ENCODE measurements around the gene KREMEN1.

KREMEN1 gene

DNA sequence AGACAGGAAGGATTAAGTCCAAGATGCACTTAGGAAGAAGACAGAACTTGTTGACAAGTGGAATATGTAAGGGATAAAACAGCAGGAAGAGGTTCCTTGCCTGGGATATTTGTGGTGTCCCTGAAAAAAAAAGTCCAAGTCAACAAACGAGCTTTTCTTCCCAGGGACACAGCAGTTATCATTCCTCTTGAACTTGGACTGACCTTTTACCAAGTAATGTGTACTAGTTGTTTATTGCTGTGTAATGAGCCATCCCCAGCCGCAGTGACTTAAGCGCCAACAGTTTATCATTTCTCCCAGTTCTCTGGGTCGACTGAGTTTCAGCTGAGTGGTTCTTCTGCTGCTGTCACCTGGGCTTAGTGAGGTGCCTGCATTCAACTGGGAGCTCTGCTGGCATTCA is 37.0 kb downstream of the KREMEN1 start:
- no peak overlapping the region for H3K4me3 ChIP-seq (ENCODE audit: low read depth, low read length)
- TF ChIP-seq, protein P1, sequence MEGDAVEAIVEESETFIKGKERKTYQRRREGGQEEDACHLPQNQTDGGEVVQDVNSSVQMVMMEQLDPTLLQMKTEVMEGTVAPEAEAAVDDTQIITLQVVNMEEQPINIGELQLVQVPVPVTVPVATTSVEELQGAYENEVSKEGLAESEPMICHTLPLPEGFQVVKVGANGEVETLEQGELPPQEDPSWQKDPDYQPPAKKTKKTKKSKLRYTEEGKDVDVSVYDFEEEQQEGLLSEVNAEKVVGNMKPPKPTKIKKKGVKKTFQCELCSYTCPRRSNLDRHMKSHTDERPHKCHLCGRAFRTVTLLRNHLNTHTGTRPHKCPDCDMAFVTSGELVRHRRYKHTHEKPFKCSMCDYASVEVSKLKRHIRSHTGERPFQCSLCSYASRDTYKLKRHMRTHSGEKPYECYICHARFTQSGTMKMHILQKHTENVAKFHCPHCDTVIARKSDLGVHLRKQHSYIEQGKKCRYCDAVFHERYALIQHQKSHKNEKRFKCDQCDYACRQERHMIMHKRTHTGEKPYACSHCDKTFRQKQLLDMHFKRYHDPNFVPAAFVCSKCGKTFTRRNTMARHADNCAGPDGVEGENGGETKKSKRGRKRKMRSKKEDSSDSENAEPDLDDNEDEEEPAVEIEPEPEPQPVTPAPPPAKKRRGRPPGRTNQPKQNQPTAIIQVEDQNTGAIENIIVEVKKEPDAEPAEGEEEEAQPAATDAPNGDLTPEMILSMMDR (IDR thresholded peaks at IDR 0.05; ENCODE audit: low read depth, low read length) = no peak

DNA sequence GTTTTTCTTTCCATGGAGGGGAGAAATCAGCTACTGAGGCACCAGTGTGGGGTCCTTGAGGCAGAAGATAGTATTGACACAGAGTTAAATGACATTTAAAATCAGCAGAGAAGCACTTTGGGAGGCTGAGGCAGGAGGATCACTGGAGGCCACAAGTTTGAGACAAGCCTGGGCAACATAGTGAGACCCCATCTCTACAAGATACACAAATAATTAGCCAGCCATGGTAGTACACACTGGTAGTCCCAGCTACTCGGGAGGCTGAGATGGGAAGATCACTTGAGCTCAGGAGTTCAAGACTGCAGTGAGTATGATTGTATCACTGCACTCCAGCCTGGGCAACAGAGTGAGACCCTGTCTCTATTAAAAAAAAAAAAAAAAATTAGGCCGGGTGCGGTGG is 38.1 kb downstream of the KREMEN1 start:
- no peak overlapping the region for H3K4me3 ChIP-seq (ENCODE audit: low read depth, low read length)
- TF ChIP-seq, protein P1 (IDR thresholded peaks at IDR 0.05; ENCODE audit: low read depth, low read length) = no peak

DNA sequence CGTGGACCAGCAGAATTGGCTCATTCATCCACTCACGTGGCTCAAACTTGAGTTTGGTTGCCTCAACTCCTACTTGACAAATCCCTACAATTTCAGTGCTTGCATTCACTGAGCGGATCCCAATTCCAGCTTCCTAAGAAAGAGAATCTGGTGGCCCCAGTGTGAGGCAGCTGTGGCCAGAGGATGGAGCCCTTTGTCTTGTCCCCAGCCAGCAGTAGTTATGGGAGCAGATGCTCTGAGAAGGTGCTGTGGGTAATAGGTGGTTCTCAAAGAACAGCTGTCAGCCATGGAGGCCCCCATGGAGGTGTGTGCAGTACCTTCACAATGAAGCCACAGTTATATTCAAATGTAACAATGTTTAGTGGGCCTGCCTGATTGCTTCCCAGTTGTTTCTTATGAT is 39.3 kb downstream of the KREMEN1 start:
- TF ChIP-seq, protein P1 (IDR thresholded peaks at IDR 0.05; ENCODE audit: low read depth, low read length) = no peak
- no peak overlapping the region for H3K4me3 ChIP-seq (ENCODE audit: low read depth, low read length)

DNA sequence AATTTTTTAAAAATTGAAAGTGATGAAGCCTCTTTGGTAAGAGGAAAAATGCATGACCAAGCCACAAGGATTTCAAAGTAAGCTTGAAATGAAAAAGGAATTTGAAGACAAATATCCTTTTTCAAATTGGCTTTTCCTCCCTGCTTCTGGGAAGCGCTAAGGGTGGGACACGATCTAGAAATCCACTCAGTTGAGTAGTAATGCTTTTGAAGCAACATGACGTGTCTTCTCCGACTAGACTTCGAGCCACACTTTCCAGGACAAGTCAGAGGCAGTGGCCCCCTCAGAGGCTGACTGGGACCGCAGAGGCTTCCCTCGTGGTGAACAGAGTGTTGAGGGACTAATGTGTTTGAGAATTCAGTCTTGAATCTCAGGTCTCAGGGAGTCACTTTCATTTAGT is 39.8 kb downstream of the KREMEN1 start:
- TF ChIP-seq, protein P1 (IDR thresholded peaks at IDR 0.05; ENCODE audit: low read depth, low read length) = no peak
- H3K4me3 ChIP-seq (ENCODE audit: low read depth, low read length) = no peak overlapping the region

DNA sequence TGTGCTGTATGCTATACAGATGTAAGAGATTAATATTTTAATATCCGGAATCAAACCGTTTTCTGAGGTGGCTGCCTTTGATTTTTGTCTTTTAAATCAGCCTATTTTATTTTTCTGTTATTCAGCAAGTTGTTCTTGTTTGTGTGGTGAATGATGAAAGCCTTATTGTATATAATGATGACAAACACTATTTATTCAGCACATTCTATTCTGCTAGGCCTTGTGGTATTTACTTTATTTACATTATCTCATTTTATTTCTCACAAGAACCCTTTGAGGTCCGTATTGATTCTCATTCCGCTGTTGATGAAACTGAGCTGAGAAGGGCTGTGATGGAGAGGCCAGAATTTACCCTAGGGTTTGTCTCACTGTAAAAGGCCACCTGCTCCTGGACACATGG is 40.5 kb downstream of the KREMEN1 start:
- TF ChIP-seq, protein P1 (IDR thresholded peaks at IDR 0.05; ENCODE audit: low read depth, low read length) = no peak
- no peak overlapping the region for H3K4me3 ChIP-seq (ENCODE audit: low read depth, low read length)

DNA sequence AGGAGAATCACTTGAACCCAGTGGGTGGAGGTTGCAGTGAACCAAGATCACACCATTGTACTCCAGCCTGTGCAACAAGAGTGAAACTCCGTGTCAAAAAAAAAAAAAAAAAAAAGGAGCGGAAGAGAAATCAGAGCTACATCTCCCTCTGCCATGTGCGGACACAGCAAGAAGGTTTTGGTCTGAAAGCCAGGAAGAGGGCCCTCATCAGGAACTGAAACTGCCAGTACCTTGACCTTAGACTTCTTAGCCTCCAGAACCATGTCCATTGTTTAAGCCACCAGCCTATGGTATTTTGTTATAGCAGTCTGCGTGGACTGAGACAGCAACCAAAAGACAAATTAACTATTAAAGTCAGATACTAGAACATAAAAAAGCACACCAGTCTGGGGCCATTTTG is 41.6 kb downstream of the KREMEN1 start:
- no peak overlapping the region for H3K4me3 ChIP-seq (ENCODE audit: low read depth, low read length)
- TF ChIP-seq, protein P1 (IDR thresholded peaks at IDR 0.05; ENCODE audit: low read depth, low read length) = no peak

DNA sequence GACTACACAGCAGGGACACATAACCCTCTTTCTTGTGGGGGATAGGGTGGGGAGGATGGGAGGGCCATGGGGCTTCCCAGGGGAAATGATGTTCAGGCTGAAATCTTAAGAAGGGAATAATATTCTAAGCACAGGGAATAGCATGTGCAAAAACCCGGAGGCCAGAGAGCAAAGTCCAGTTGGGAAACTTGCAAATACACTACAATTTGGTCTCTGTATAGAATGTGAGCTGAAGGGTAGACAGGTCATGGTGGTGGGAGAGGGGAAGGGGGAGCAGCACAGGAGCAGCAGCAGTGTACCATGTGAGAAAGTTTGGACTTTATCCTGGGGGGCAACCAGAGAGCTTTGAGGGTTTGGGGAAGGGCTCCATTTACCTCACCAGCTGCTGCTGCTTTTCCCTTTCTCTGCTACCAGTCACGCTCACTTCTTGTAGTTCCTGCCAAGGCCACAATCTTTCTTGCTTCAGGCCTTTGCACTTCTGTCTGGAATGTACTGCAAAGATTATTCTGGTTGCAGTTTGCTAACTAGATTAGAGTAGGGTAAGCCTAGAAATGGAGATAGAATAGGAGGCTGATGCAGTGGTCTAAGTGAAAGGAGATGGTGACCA is 43.0 kb downstream of the KREMEN1 start:
- no peak overlapping the region for H3K4me3 ChIP-seq (ENCODE audit: low read depth, low read length)
- TF ChIP-seq, protein P1 (IDR thresholded peaks at IDR 0.05; ENCODE audit: low read depth, low read length) = no peak

Measured in WI38 (cell line).